ENCODE data around the gene COCH.
"Not testable (repeated sequence)": the region's sequence is repeated elsewhere in the genome, so short reads cannot be mapped to it uniquely, and the experiment has no call there.

COCH gene

GRCh38 chr14:30925254-30925653 is 50.9 kb downstream of the COCH start:
- DNase-seq (ENCODE audit: low read depth, low spot score) = no peak

- DNase-seq (ENCODE audit: low read depth, low spot score) = no peak
These were observed 54.1 kb downstream of the COCH start for GRCh38 chr14:30928462-30928861.

- DNase-seq (ENCODE audit: low read depth, low spot score) = not testable (repeated sequence)
These were observed 59.6 kb downstream of the COCH start for GRCh38 chr14:30933937-30934336.

GRCh38 chr14:30935445-30935844 is 61.1 kb downstream of the COCH start:
- DNase-seq (ENCODE audit: low read depth, low spot score) = no peak

- DNase-seq (ENCODE audit: low read depth, low spot score) = no peak
These were observed 64.3 kb downstream of the COCH start for GRCh38 chr14:30938617-30939016.
